GM21723 (cell line): ENCODE data around the gene C12orf42.
A peak's percentile ranks its signal among the peaks of the same experiment; 100 is the strongest.
"Not testable (repeated sequence)": the region's sequence is repeated elsewhere in the genome, so short reads cannot be mapped to it uniquely, and the experiment has no call there.

ENCODE experiments used
- ATAC-seq: cut with Tn5 transposase; IDR thresholded peaks from one replicate; pipeline ENCODE4 v1.9.1; 2021; ENCODE audit warnings: mild to moderate bottlenecking, moderate library complexity; ENCODE audit not compliant: unreplicated experiment

Gene C12orf42

GRCh38 chr12:103498990-103499389, 3.2 kb upstream of the C12orf42 start:
- no peak for ATAC-seq

- no peak for ATAC-seq
Observed at GRCh38 chr12:103494734-103495468, 867 bp downstream of the C12orf42 start.

- no peak for ATAC-seq
Observed at GRCh38 chr12:103494051-103494733, 1.6 kb downstream of the C12orf42 start.

GRCh38 chr12:103493199-103493598, 2.6 kb downstream of the C12orf42 start:
- ATAC-seq, result no peak

- no peak for ATAC-seq
Observed at GRCh38 chr12:103482365-103482764, 13.4 kb downstream of the C12orf42 start.

- ATAC-seq, result no peak
Observed at GRCh38 chr12:103475073-103475472, 20.7 kb downstream of the C12orf42 start.

GRCh38 chr12:103470664-103471063, 25.1 kb downstream of the C12orf42 start:
- ATAC-seq, result no peak

GRCh38 chr12:103469719-103470118, 26.0 kb downstream of the C12orf42 start:
- no peak for ATAC-seq

- no peak for ATAC-seq
Observed at GRCh38 chr12:103468837-103469236, 26.9 kb downstream of the C12orf42 start.

GRCh38 chr12:103462675-103463074, 33.1 kb downstream of the C12orf42 start:
- ATAC-seq, result peak; percentile 96

- no peak for ATAC-seq
Observed at GRCh38 chr12:103457471-103457870, 38.3 kb downstream of the C12orf42 start.

- no peak for ATAC-seq
Observed at GRCh38 chr12:103456006-103456405, 39.8 kb downstream of the C12orf42 start.

GRCh38 chr12:103455020-103455763, 40.6 kb downstream of the C12orf42 start:
- ATAC-seq, result peak; percentile 86

GRCh38 chr12:103444983-103445382, 50.8 kb downstream of the C12orf42 start:
- no peak for ATAC-seq

- ATAC-seq, result peak; percentile 38
Observed at GRCh38 chr12:103442822-103443221, 52.9 kb downstream of the C12orf42 start.

- no peak for ATAC-seq
Observed at GRCh38 chr12:103442182-103442555, 53.6 kb downstream of the C12orf42 start.

- ATAC-seq, result peak; percentile 96
Observed at GRCh38 chr12:103441437-103442181, 54.2 kb downstream of the C12orf42 start.

- not testable (repeated sequence) for ATAC-seq
Observed at GRCh38 chr12:103434165-103435105, 61.3 kb downstream of the C12orf42 start.

- no peak for ATAC-seq
Observed at GRCh38 chr12:103431950-103432349, 63.8 kb downstream of the C12orf42 start.

GRCh38 chr12:103431387-103431786, 64.4 kb downstream of the C12orf42 start:
- no peak for ATAC-seq
